GM18951 (cell line): ENCODE data around the gene CDC42BPB.

Source experiments
- POLR2A ChIP-seq: IDR thresholded peaks from 4 replicates; pipeline ENCODE4 v1.6.1; 2011; ENCODE audit warnings: mild to moderate bottlenecking; ENCODE audit not compliant: insufficient read length, insufficient read depth; ENCODE audit errors: extremely low read depth
- in situ Hi-C: fragments of 300-500 bp; cut with MboI; formaldehyde crosslinking; loops from one replicate; pipeline ENCODE4 v1.12.0; 2022; ENCODE audit warnings: low sequenced_read_pairs, mixed read lengths, inconsistent platforms; ENCODE audit not compliant: unreplicated experiment

Gene CDC42BPB

GRCh38 chr14:102891111-102891510, 166.2 kb downstream of the CDC42BPB start:
- TF ChIP-seq POLR2A = no peak
- in situ Hi-C loops = no loop called here

- in situ Hi-C loops = no loop called here
- TF ChIP-seq POLR2A = no peak
These were observed 167.7 kb downstream of the CDC42BPB start for GRCh38 chr14:102889615-102890014.

- in situ Hi-C loops = no loop called here
- TF ChIP-seq POLR2A = no peak
These were observed 168.6 kb downstream of the CDC42BPB start for GRCh38 chr14:102888748-102889147.

- no peak for TF ChIP-seq POLR2A
- in situ Hi-C loops = no loop called here
These were observed 171.5 kb downstream of the CDC42BPB start for GRCh38 chr14:102885737-102886447.

GRCh38 chr14:102883554-102883953, 173.8 kb downstream of the CDC42BPB start:
- in situ Hi-C loops = no loop called here
- TF ChIP-seq POLR2A = no peak

- in situ Hi-C loops = no loop called here
- no peak for TF ChIP-seq POLR2A
These were observed 174.2 kb downstream of the CDC42BPB start for GRCh38 chr14:102883089-102883541.
